Bronchial smooth muscle cell (primary cell): Measurements from ENCODE around the gene KANSL3. TPM values are rescaled to one million over a fixed set of nuclear protein-coding genes. Genes with fewer than 3 reads are reported as not detected.

Source experiments
- total RNA-seq: library from RNA; depleted of rRNA; stranded (reverse); fragments of >200 nt; gene quantifications from 2 replicates; pipeline ENCODE4 v1.2.1, GENCODE V29; 2014

The KANSL3 gene
- total RNA-seq = 31.2 and 36.2 TPM in 2 replicates

DNA sequence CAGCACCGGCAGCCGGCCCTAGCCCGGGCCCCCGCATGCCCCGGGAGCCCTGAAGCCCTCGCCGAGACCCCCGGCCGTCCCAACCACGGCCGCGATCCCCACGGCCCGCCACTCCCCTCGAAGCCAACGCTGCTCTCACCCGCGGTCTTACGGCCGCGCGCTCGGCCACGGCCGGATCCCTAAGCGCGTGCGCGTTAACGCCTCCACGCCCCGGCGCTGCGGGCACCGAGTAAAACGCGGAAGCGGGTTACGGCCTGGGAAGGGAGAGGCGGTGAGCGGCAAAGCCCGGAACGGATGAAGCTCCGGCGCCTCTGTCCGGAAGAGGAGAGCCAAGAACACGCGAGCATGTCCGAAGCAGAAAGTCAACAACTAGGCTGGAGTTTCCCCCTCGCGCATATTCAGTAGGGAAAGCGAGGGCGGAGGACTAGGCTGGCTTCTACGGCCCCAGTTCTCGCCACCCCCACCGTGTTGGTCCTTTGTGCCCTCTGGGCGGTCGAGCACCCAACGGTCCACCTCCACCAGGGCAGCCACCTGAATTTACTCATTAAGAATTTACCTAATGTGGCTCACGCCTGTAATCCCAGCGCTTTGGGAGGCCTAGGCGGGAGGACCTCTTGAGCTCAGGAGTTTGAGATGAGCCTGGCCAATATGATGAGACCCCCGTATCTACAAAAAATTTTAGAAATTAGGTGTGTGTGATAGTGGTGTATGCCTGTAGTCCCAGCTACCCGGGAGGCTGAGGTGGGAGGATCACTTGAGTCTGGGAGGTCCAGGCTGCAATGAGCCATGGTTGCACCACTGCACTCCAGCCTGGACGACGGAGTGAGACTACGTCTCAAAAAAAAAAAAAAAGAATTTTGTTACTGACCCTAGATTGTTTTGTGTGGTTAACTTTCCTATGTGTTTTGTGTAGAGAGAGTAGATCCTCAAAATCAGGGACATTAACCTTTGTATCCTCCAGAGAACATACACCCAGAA lies at the start of gene KANSL3:
TSS of gene KANSL3 (minus strand) at position 169 of the 978 bp plus-strand sequence. CDS start 1,177 bp downstream, outside the sequence.

DNA sequence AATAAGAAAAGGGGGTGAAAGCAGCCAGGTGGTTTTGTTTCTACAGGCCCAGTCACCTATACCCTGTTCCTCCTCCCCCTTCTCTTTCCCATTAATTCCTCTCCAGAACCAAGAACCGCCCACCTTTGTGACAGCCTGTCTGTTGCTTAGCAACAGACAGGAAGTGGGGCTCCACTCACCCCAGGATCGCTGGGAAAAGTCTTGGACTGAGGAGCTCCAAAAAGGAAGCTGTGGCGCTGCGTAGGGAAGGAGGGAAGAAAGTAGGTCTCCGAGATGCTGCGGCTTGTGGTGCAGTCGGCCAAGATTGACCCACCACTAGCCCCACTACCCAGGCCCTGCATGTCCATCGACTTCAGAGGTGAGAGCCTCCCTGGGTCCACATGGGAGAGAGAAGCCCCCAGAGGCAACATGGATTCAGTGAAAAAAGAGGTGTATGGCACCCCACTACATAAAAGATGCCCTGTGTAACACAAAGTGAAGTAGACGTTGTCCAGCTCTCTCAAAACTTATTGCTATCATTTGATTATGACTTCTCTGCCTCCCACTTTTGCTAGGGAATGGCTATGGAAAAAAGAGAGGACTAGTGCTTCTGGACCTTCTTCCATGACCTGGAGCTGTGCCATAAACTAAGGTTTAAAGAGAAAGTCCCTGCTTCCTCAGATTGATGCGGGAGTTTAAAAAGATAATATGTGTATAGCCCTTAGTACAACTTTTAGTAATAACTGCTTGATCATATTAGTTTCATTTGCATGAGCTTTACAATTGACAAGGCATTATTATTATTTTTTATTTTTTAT lies 4.7 kb upstream of the KANSL3 start, which contains the start of gene FER1L5:
TSS of gene FER1L5 (plus strand) at position 201 of the 797 bp plus-strand sequence. CDS start at position 274, 73 bp downstream.

Other genes with a start within 250 kb of the KANSL3 start
- 0.09 and 0.16 TPM in 2 replicates for gene NEURL3, start 133.0 kb downstream of the KANSL3 start, total RNA-seq
- gene ARID5A, start 101.6 kb downstream of the KANSL3 start, total RNA-seq = 6.3 and 6.4 TPM in 2 replicates
- gene FER1L5, start 4.5 kb upstream of the KANSL3 start, total RNA-seq = 1.1 and 1.4 TPM in 2 replicates
- 21.0 and 27.7 TPM in 2 replicates for gene LMAN2L, start 101.8 kb upstream of the KANSL3 start, total RNA-seq
- gene CNNM4, start 122.6 kb upstream of the KANSL3 start, total RNA-seq = 2.2 and 2.3 TPM in 2 replicates
- gene CNNM3, start 178.0 kb upstream of the KANSL3 start, total RNA-seq = 3.9 and 9.8 TPM in 2 replicates
- gene ANKRD23, start 205.7 kb upstream of the KANSL3 start, total RNA-seq = 0.95 and 1.6 TPM in 2 replicates
- 4.3 and 7.4 TPM in 2 replicates for gene ANKRD39, start 219.7 kb upstream of the KANSL3 start, total RNA-seq
- 13.4 and 26.8 TPM in 2 replicates for gene SEMA4C, start 231.8 kb upstream of the KANSL3 start, total RNA-seq